SU-DHL-6 (cell line): ENCODE data around the gene CACNA2D4.

Source experiments
- EZH2phosphoT487 ChIP-seq: fragments of 200-600 bp; sonication (generic), shearing (Covaris generic); conservative IDR thresholded peaks from 2 replicates; pipeline ENCODE4 v1.6.1; 2018; ENCODE audit warnings: mild to moderate bottlenecking, antibody characterized with exemption, low read length, moderate library complexity, mixed read lengths
- TF ChIP-seq, protein P1 (sequence below): fragments of 200-600 bp; sonication (generic); IDR thresholded peaks from one replicate; pipeline ENCODE4 v1.5.1; 2017; ENCODE audit warnings: antibody characterized with exemption, mild to moderate bottlenecking, low read length, moderate library complexity; ENCODE audit not compliant: insufficient read depth, poor library complexity, severe bottlenecking

- TF ChIP-seq, protein P1, sequence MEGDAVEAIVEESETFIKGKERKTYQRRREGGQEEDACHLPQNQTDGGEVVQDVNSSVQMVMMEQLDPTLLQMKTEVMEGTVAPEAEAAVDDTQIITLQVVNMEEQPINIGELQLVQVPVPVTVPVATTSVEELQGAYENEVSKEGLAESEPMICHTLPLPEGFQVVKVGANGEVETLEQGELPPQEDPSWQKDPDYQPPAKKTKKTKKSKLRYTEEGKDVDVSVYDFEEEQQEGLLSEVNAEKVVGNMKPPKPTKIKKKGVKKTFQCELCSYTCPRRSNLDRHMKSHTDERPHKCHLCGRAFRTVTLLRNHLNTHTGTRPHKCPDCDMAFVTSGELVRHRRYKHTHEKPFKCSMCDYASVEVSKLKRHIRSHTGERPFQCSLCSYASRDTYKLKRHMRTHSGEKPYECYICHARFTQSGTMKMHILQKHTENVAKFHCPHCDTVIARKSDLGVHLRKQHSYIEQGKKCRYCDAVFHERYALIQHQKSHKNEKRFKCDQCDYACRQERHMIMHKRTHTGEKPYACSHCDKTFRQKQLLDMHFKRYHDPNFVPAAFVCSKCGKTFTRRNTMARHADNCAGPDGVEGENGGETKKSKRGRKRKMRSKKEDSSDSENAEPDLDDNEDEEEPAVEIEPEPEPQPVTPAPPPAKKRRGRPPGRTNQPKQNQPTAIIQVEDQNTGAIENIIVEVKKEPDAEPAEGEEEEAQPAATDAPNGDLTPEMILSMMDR = no peak
- no peak for TF ChIP-seq EZH2phosphoT487
Measured at GRCh38 chr12:1884651-1885050, 33.8 kb downstream of the CACNA2D4 start.
